ENCODE measurements around the gene PTPRF.
A peak's percentile ranks its signal among the peaks of the same experiment; 100 is the strongest.
"Not testable (repeated sequence)": the region's sequence is repeated elsewhere in the genome, so short reads cannot be mapped to it uniquely, and the experiment has no call there.

Gene PTPRF

GRCh38 chr1:43546388-43547100 lies 15.9 kb downstream of the PTPRF start:
- Mint-ChIP-seq H3K4me1 (ENCODE audit: low read depth) (peaks cover 16% of the 10 kb centered on the region), H3K27me3 (peaks cover 19% of the 10 kb centered on the region), H3K9me3 (no peaks in the 10 kb centered on the region), H3K4me3 (no peak overlapping the region), H3K36me3 (ENCODE audit: low read depth) (no peaks in the 10 kb centered on the region), H3K27ac (no peak overlapping the region)
- intact Hi-C loops (cut with micrococcal nuclease), result no loop called here

DNA sequence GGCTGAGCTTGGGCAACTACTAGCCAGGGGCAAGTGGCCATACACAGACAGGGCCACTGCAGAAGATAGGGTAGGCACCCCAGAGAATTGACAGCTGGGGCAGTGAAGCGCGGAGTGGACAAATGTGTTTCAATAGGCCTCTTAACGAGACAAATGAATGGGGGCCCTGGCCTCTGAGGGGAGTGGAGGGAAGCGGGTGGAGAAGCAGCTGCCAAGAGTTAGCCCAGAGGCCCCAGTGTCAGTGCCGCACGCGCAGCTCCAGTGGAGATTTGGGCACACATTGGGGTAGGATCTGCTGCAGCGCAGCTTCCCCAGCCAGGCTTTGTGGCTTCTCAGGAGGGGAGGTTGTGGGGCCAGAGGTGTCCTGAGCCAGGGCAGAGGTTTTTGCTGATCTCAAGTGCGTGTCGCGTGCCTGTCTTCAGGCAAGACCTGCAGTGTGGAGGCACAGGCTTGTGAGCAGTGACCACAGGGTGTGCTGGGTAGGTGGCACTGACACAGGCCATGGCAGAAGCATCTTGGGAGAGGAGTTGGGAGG lies 16.9 kb downstream of the PTPRF start:
- no peak overlapping the region for H3K4me3 Mint-ChIP-seq
- H3K4me1 Mint-ChIP-seq (ENCODE audit: low read depth), result peaks cover 16% of the 10 kb centered on the region
- H3K27ac Mint-ChIP-seq, result no peak overlapping the region
- no peaks in the 10 kb centered on the region for H3K9me3 Mint-ChIP-seq
- intact Hi-C loops (cut with micrococcal nuclease), result no loop called here
- peaks cover 19% of the 10 kb centered on the region for H3K27me3 Mint-ChIP-seq
- H3K36me3 Mint-ChIP-seq (ENCODE audit: low read depth), result no peaks in the 10 kb centered on the region

- no peaks in the 10 kb centered on the region for H3K9me3 Mint-ChIP-seq
- H3K36me3 Mint-ChIP-seq (ENCODE audit: low read depth), result no peaks in the 10 kb centered on the region
- no peak overlapping the region for H3K27ac Mint-ChIP-seq
- no peak overlapping the region for H3K4me3 Mint-ChIP-seq
- H3K27me3 Mint-ChIP-seq, result peaks cover 19% of the 10 kb centered on the region
- peaks cover 16% of the 10 kb centered on the region for H3K4me1 Mint-ChIP-seq (ENCODE audit: low read depth)
- intact Hi-C loops (cut with micrococcal nuclease), result no loop called here
Observed at GRCh38 chr1:43548285-43549271, 17.9 kb downstream of the PTPRF start.

GRCh38 chr1:43549394-43549793 lies 18.7 kb downstream of the PTPRF start:
- H3K27ac Mint-ChIP-seq; H3K9me3 Mint-ChIP-seq; H3K36me3 Mint-ChIP-seq (ENCODE audit: low read depth); intact Hi-C loops (cut with micrococcal nuclease); H3K4me3 Mint-ChIP-seq: not testable (repeated sequence)
- Mint-ChIP-seq H3K4me1 (ENCODE audit: low read depth) (peaks cover 16% of the 10 kb centered on the region), H3K27me3 (peaks cover 19% of the 10 kb centered on the region)

- intact Hi-C loops (cut with micrococcal nuclease), result no loop called here
- peaks cover 16% of the 10 kb centered on the region for H3K4me1 Mint-ChIP-seq (ENCODE audit: low read depth)
- H3K27ac Mint-ChIP-seq, result no peak overlapping the region
- no peaks in the 10 kb centered on the region for H3K36me3 Mint-ChIP-seq (ENCODE audit: low read depth)
- H3K4me3 Mint-ChIP-seq, result peak overlapping the region; percentile 58
- H3K27me3 Mint-ChIP-seq, result peaks cover 18% of the 10 kb centered on the region
- H3K9me3 Mint-ChIP-seq, result no peaks in the 10 kb centered on the region
Observed at GRCh38 chr1:43549921-43550597, 19.4 kb downstream of the PTPRF start.

DNA sequence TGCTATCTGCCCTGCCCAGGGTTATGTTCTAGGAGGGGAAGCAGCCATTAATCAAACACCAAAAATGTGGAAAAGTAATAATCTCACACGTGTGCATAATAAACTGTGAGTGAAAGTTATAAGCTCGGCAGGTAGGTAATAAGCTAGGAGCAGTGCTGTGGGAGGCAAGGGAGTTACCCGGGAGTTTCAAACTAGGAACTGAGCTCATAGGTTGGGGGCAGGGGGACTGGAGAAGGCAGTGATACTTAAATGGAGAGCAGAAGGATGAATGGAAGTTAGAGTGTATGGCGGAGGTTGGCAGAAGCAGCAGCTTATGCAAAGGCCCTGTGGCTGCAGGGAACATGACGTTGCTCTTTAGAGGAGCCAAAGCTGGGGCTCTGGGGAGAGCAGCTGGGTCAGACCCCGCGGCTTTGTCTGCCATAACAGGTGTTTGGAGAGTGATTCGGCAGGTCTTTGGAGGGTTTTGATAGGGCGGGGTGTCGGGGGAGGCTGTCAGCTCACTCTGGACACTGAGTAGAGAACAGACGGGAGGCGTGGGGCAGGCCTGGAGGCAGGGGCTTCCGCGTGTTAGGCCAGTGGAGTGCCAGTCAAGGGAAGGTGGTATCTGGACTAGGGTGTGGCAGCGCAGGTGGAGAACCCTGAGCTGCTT lies 20.0 kb downstream of the PTPRF start:
- H3K4me1 Mint-ChIP-seq (ENCODE audit: low read depth), result peaks cover 16% of the 10 kb centered on the region
- H3K36me3 Mint-ChIP-seq (ENCODE audit: low read depth), result no peaks in the 10 kb centered on the region
- no peak overlapping the region for H3K27ac Mint-ChIP-seq
- peaks cover 17% of the 10 kb centered on the region for H3K27me3 Mint-ChIP-seq
- intact Hi-C loops (cut with micrococcal nuclease), result no loop called here
- H3K9me3 Mint-ChIP-seq, result no peaks in the 10 kb centered on the region
- H3K4me3 Mint-ChIP-seq, result peak overlapping the region; percentile 58

DNA sequence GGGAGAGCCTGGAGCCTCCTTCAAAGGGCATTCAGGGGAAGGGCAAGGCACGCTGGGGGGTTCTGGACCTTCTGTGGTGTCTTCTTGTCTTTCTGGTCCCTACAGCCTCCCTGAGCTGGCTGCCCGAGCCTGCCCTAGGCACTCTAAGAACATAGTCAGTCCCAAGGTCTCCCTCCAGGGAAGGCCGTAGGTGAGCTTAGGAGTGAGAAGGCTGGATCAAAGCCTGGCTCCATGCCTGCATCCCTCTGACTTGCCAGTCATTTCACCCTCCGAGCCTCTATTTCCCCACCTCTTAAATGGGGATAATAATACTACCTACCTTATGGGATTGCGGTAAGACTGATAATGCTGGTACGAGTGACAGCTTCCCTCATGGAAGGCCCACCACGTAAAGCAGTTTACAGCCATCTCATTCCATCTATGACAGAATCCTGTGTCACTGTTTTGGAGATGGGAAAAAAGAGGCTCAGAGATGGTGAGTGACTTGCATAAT lies 20.8 kb downstream of the PTPRF start:
- Mint-ChIP-seq H3K4me3 (no peak overlapping the region), H3K36me3 (ENCODE audit: low read depth) (no peaks in the 10 kb centered on the region), H3K27me3 (peaks cover 17% of the 10 kb centered on the region), H3K27ac (no peak overlapping the region), H3K9me3 (no peaks in the 10 kb centered on the region), H3K4me1 (ENCODE audit: low read depth) (peaks cover 11% of the 10 kb centered on the region)
- intact Hi-C loops (cut with micrococcal nuclease), result no loop called here

- Mint-ChIP-seq H3K27ac (no peak overlapping the region), H3K4me1 (ENCODE audit: low read depth) (peaks cover 11% of the 10 kb centered on the region)
Observed at GRCh38 chr1:43552059-43552742, 21.5 kb downstream of the PTPRF start.

DNA sequence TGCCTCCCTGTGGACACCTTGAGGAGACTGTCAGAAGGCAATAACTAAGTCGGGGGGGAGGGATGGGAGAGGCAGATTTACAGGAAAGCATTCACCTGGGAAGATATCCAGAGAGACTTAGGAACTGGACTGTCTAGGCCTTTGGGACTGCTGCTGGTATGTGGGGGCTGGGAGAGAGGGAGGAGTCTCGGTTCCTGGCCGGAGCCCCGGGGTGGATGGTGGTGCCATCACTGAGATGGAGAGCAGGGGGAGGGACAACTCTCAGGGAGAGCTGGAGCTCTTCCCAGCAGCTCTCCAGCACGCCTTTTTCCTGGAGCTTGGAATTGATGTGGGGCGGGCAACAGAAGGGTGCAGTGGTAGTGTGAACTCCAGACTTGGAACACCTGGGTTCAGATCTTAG lies 22.1 kb downstream of the PTPRF start:
- intact Hi-C loops (cut with micrococcal nuclease), result no loop called here
- Mint-ChIP-seq H3K4me1 (ENCODE audit: low read depth) (peaks cover 11% of the 10 kb centered on the region), H3K9me3 (no peaks in the 10 kb centered on the region), H3K27me3 (peaks cover 14% of the 10 kb centered on the region), H3K36me3 (ENCODE audit: low read depth) (no peaks in the 10 kb centered on the region), H3K27ac (no peak overlapping the region), H3K4me3 (no peak overlapping the region)

More at GRCh38 chr1:43552059-43552742, 21.5 kb downstream of the PTPRF start:
- intact Hi-C loops (cut with micrococcal nuclease), result no loop called here
- H3K36me3 Mint-ChIP-seq (ENCODE audit: low read depth), result no peaks in the 10 kb centered on the region
- H3K9me3 Mint-ChIP-seq, result no peaks in the 10 kb centered on the region
- peaks cover 17% of the 10 kb centered on the region for H3K27me3 Mint-ChIP-seq
- no peak overlapping the region for H3K4me3 Mint-ChIP-seq

DNA sequence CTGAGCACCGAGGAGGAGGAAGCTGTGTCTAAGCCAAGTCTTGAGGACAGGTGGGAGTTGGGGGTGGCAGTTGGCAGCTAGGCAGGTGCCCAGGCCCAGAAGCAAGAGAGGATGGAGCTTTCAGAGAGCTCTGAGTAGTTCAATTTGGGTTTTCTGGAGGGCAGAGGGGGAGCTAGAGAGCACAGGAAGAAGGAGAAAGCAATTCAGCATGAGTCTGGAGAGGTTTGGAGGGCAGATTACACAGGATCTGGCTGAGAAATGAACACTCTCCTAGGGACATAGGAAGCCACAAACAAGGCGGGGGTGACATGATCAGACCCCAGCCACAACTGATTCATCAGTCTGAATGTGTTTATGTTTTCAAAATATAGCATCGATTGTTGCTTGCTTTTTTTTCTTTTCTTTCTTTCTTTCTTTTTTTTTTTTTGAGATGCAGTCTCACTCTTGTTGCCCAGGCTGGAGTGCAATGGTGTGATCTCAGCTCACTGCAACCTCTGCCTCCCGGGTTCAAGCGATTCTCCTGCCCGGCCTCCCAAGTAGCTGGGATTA lies 23.8 kb downstream of the PTPRF start:
- peaks cover 14% of the 10 kb centered on the region for H3K27me3 Mint-ChIP-seq
- intact Hi-C loops (cut with micrococcal nuclease), result no loop called here
- H3K9me3 Mint-ChIP-seq, result no peaks in the 10 kb centered on the region
- H3K27ac Mint-ChIP-seq, result no peak overlapping the region
- H3K36me3 Mint-ChIP-seq (ENCODE audit: low read depth), result no peaks in the 10 kb centered on the region
- peaks cover 11% of the 10 kb centered on the region for H3K4me1 Mint-ChIP-seq (ENCODE audit: low read depth)
- H3K4me3 Mint-ChIP-seq, result no peak overlapping the region

DNA sequence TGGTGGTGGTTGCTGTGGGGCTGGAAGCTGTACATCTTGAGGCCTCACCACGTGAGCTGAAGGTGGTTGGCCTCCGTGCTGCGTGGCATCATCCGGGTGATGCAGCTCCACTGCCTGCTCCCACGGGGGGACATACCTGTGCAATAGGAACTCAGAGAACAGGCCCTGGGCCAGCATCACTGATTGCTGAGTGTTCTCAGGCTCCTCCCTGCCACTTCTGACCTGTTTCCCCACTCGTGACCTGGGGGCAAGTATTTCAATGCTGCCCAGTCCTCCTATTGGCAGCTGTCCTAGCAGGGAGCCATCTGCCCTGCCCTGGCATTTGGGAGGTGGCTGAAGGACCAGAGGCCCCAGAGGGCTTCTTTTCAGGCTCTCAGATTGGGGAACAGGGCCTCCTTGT lies 26.1 kb downstream of the PTPRF start:
- intact Hi-C loops (cut with micrococcal nuclease), result no loop called here
- Mint-ChIP-seq H3K36me3 (ENCODE audit: low read depth) (no peaks in the 10 kb centered on the region), H3K27me3 (peaks cover 1% of the 10 kb centered on the region), H3K9me3 (no peaks in the 10 kb centered on the region), H3K27ac (no peak overlapping the region), H3K4me3 (no peak overlapping the region), H3K4me1 (ENCODE audit: low read depth) (no peaks in the 10 kb centered on the region)

DNA sequence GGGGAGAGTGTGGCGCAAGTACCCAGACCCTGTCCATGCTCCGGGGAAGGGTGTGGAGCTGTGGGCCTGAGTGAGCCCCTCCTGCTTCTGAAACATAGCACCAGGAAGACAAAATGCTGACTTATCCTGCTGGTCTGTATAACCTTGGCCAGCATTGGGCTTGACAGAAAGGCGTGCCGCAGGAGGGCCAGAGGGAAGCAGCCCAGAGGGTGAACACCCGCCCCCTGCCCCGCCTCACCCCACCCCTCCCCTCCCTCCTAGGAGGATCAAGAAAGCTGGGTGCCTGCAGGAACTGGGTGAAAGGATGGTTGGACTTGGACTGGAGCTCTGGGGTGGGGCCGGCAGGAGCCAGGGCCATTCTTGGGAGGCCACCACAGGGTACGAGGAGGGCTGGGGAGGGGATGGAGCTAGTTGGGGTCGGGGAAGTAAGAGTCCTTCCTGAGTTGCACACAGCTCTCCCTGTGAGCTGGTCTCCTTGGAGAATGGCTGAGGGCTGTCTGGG lies 27.1 kb downstream of the PTPRF start:
- Mint-ChIP-seq H3K27me3 (peaks cover 1% of the 10 kb centered on the region), H3K4me1 (ENCODE audit: low read depth) (no peaks in the 10 kb centered on the region), H3K36me3 (ENCODE audit: low read depth) (no peaks in the 10 kb centered on the region), H3K27ac (no peak overlapping the region), H3K4me3 (no peak overlapping the region), H3K9me3 (no peaks in the 10 kb centered on the region)
- intact Hi-C loops (cut with micrococcal nuclease), result no loop called here

Data from dendritic cell treated with granulocyte-macrophage colony-stimulating factor and Interleukin-4, amounts not matched to agents 40 ng/mL and 50 ng/mL, for 4 days (primary cell).